Measurements from ENCODE around the gene LDLRAD3. TPM values are rescaled to one million over a fixed set of nuclear protein-coding genes. Genes with fewer than 3 reads are reported as not detected.

Gene LDLRAD3
- total RNA-seq, 1 experiment from 2014 or later, result 19.0 TPM

- BruUV-seq (replicated peaks), result no TSS peak
- ChIA-PET RAD21 (ENCODE audit: low non-redundant PET in 1 of 2, low total read pairs in 2 of 2, uncharacterized antibody in 2 of 2, unreplicated experiment in 2 of 2) (no interaction called here), CTCF (no interaction called here), POLR2A (no interaction called here)
- no peak for DNase-seq (ENCODE audit: low read depth, low spot score)
- no peak overlapping the region for H3K9ac ChIP-seq (ENCODE audit: low read length)
- H3K4me2 ChIP-seq (ENCODE audit: low read length), result no peak overlapping the region
- H3K4me1 ChIP-seq (ENCODE audit: control insufficient read depth in 1 of 2, insufficient read depth in 2 of 2, low read length in 2 of 2), result peaks cover 4 to 5% of the 10 kb centered on the region in 2 experiments
- H4K20me1 ChIP-seq (ENCODE audit: insufficient read depth), result peaks cover 4% of the 10 kb centered on the region; the same call in 1 of the 2 replicates
- ATAC-seq, result no peak
- no peak overlapping the region for H2AFZ ChIP-seq (ENCODE audit: low read depth, low read length, poor library complexity, severe bottlenecking)
- intact Hi-C loops (cut with micrococcal nuclease), result no loop called here
- no peak overlapping the region for H3K27ac ChIP-seq (ENCODE audit: low read depth, low read length)
- no peaks in the 10 kb centered on the region for H3K36me3 ChIP-seq (ENCODE audit: control insufficient read depth in 1 of 2, insufficient read depth in 2 of 2, low read length in 2 of 2)
- TF ChIP-seq ZFX (IDR thresholded peaks at IDR 0.05) (no peak), EZH2phosphoT487 (IDR thresholded peaks at IDR 0.05; ENCODE audit: borderline replicate concordance) (no peak), YY1 (IDR thresholded peaks at IDR 0.05; ENCODE audit: extremely low read depth, insufficient replicate concordance, low read depth, low read length) (no peak), FOSL1 (IDR thresholded peaks at IDR 0.05; ENCODE audit: low read depth) (no peak), ZNF274 (IDR thresholded peaks at IDR 0.05; ENCODE audit: low read depth, low read length) (no peak), ATF3 (IDR thresholded peaks at IDR 0.05) (no peak), REST (IDR thresholded peaks at IDR 0.05; ENCODE audit: low read depth) (no peak), SP1 (IDR thresholded peaks at IDR 0.05; ENCODE audit: low read depth) (no peak), CBX3 (IDR thresholded peaks at IDR 0.05; ENCODE audit: low read depth) (no peak), CEBPB (IDR thresholded peaks at IDR 0.05; ENCODE audit: low read depth) (no peak), ZBTB33 (IDR thresholded peaks at IDR 0.05; ENCODE audit: extremely low read depth, insufficient replicate concordance, low read length) (no peak), EZH2 (IDR thresholded peaks at IDR 0.05) (no peak), TCF7L2 (IDR thresholded peaks at IDR 0.05; ENCODE audit: borderline replicate concordance, extremely low read depth, insufficient read depth, insufficient read length) (no peak), POLR2AphosphoS5 (IDR thresholded peaks at IDR 0.05; ENCODE audit: low read depth, low read length) (no peak)
- H3K27me3 ChIP-seq (ENCODE audit: insufficient read depth, low read length), result no peaks in the 10 kb centered on the region
- no peaks in the 10 kb centered on the region for H3K9me2 ChIP-seq (ENCODE audit: insufficient read depth)
- H3K9me3 ChIP-seq (ENCODE audit: control insufficient read depth in 1 of 2, insufficient read depth in 1 of 2, low read depth in 1 of 2, low read length in 2 of 2), result no peaks in the 10 kb centered on the region
- H3K79me2 ChIP-seq (ENCODE audit: insufficient read depth, low read length), result peaks cover 80% of the 10 kb centered on the region
- H3K4me3 ChIP-seq (replicated peaks in 1 of 2; ENCODE audit: low read depth in 1 of 2, low read length in 2 of 2), result no peak overlapping the region
Observed at GRCh38 chr11:35951680-35952079, 7.8 kb downstream of the LDLRAD3 start.
